Chondrocyte (in vitro differentiated cells): ENCODE data around the gene TXNRD2. TPM values are rescaled to one million over a fixed set of nuclear protein-coding genes. Genes with fewer than 3 reads are reported as not detected.

Experiments
- DNase-seq: peaks from one replicate; pipeline ENCODE4 v3.0.0; 2021; ENCODE audit warnings: mixed read lengths, low spot score
- H3K27ac Mint-ChIP-seq: one replicate; pipeline ENCODE4 v1.8.0; 2021; ENCODE audit warnings: mild to moderate bottlenecking, moderate library complexity, mixed read lengths; ENCODE audit not compliant: unreplicated experiment
- H3K27me3 Mint-ChIP-seq: 2 replicates; pipeline ENCODE4 v1.8.0; 2021; ENCODE audit warnings: low read depth, mixed read lengths
- H3K36me3 Mint-ChIP-seq: 2 replicates; pipeline ENCODE4 v1.8.0; 2021; ENCODE audit warnings: low read depth, mixed read lengths
- H3K4me1 Mint-ChIP-seq: 2 replicates; pipeline ENCODE4 v1.8.0; 2021; ENCODE audit warnings: low read depth, mild to moderate bottlenecking, mixed read lengths
- H3K4me3 Mint-ChIP-seq: one replicate; pipeline ENCODE4 v1.8.0; 2021; ENCODE audit warnings: mild to moderate bottlenecking, moderate library complexity, mixed read lengths; ENCODE audit not compliant: unreplicated experiment
- H3K9me3 Mint-ChIP-seq: 2 replicates; pipeline ENCODE4 v1.8.0; 2021; ENCODE audit warnings: low read depth, mixed read lengths
- CTCF ChIP-seq: fragments of 200-600 bp; sonication (generic); IDR thresholded peaks from 2 replicates; pipeline ENCODE4 v1.5.0; 2021; ENCODE audit warnings: antibody characterized with exemption, mild to moderate bottlenecking, moderate library complexity
- total RNA-seq: library from RNA; stranded (reverse); gene quantifications from 3 replicates; pipeline ENCODE4 v1.2.1, GENCODE V29; 2021

Gene TXNRD2
- total RNA-seq, 1 donor from 2014 or later: 14.1 TPM

GRCh38 chr22:19902245-19902715 lies 39.3 kb downstream of the TXNRD2 start:
- Mint-ChIP-seq H3K36me3 (peaks cover 4% of the 10 kb centered on the region), H3K4me1 (peaks cover 21% of the 10 kb centered on the region), H3K9me3 (no peaks in the 10 kb centered on the region), H3K4me3 (no peak overlapping the region), H3K27me3 (no peaks in the 10 kb centered on the region), H3K27ac (no peak overlapping the region)
- TF ChIP-seq CTCF: no peak
- DNase-seq: no peak

GRCh38 chr22:19901577-19902244 lies 39.9 kb downstream of the TXNRD2 start:
- Mint-ChIP-seq H3K36me3 (peaks cover 4% of the 10 kb centered on the region), H3K27ac (no peak overlapping the region)

GRCh38 chr22:19900707-19901436 lies 40.7 kb downstream of the TXNRD2 start:
- Mint-ChIP-seq H3K4me1 (peaks cover 20% of the 10 kb centered on the region), H3K4me3 (no peak overlapping the region), H3K27ac (no peak overlapping the region), H3K27me3 (no peaks in the 10 kb centered on the region), H3K36me3 (peaks cover 4% of the 10 kb centered on the region), H3K9me3 (no peaks in the 10 kb centered on the region)
- no peak for TF ChIP-seq CTCF
- DNase-seq: no peak

More at GRCh38 chr22:19901577-19902244, 39.9 kb downstream of the TXNRD2 start:
- Mint-ChIP-seq H3K4me3 (no peak overlapping the region), H3K9me3 (no peaks in the 10 kb centered on the region), H3K27me3 (no peaks in the 10 kb centered on the region), H3K4me1 (peaks cover 21% of the 10 kb centered on the region)
- no peak for DNase-seq
- no peak for TF ChIP-seq CTCF

GRCh38 chr22:19898831-19899567 lies 42.6 kb downstream of the TXNRD2 start:
- no peak overlapping the region for H3K27ac Mint-ChIP-seq
- no peak for TF ChIP-seq CTCF
- peaks cover 4% of the 10 kb centered on the region for H3K36me3 Mint-ChIP-seq
- no peak overlapping the region for H3K4me3 Mint-ChIP-seq
- H3K27me3 Mint-ChIP-seq: no peaks in the 10 kb centered on the region
- no peaks in the 10 kb centered on the region for H3K9me3 Mint-ChIP-seq
- peaks cover 9% of the 10 kb centered on the region for H3K4me1 Mint-ChIP-seq
- no peak for DNase-seq

- Mint-ChIP-seq H3K4me1 (peaks cover 7% of the 10 kb centered on the region), H3K9me3 (no peaks in the 10 kb centered on the region), H3K27me3 (no peaks in the 10 kb centered on the region), H3K27ac (no peak overlapping the region), H3K4me3 (no peak overlapping the region), H3K36me3 (peaks cover 4% of the 10 kb centered on the region)
- TF ChIP-seq CTCF: no peak
- no peak for DNase-seq
Measured at GRCh38 chr22:19898145-19898544, 43.5 kb downstream of the TXNRD2 start.
